Endothelial cell of umbilical vein (primary cell): ENCODE measurements around the gene ANKZF1.

Source experiments
- CTCF ChIP-seq, 2 donors: IDR thresholded peaks; 1 replicate in 1 of 2; 2 replicates in 1 of 2; pipeline ENCODE4 v1.5.1; 2011; ENCODE audit warnings: low read length in 2 of 2, mild to moderate bottlenecking in 2 of 2, moderate library complexity in 2 of 2, control low read depth in 1 of 2, inconsistent platforms in 1 of 2, low read depth in 1 of 2; ENCODE audit not compliant: insufficient read depth in 1 of 2; ENCODE audit errors: extremely low read depth in 1 of 2
- EZH2 ChIP-seq: IDR thresholded peaks from 2 replicates; pipeline ENCODE4 v1.6.1; 2012; ENCODE audit warnings: borderline replicate concordance, low read depth, mild to moderate bottlenecking, moderate library complexity, low read length, inconsistent platforms; ENCODE audit not compliant: severe bottlenecking
- POLR2A ChIP-seq: IDR thresholded peaks from 2 replicates; pipeline ENCODE4 v1.6.1; 2012; ENCODE audit warnings: low read depth, mild to moderate bottlenecking, control low read depth, low read length
- TF ChIP-seq, protein P1 (sequence below): IDR thresholded peaks from 2 replicates; pipeline ENCODE4 v1.6.1; 2011; ENCODE audit not compliant: insufficient read depth, insufficient read length

GRCh38 chr2:219207884-219208740 is 21.5 kb upstream of the ANKZF1 start:
- TF ChIP-seq POLR2A, result no peak
- no peak for TF ChIP-seq CTCF (IDR thresholded peaks at IDR 0.05; ENCODE audit: extremely low read depth in 1 of 2, insufficient read depth in 1 of 2, low read depth in 1 of 2, low read length in 2 of 2)
- TF ChIP-seq, protein P1, sequence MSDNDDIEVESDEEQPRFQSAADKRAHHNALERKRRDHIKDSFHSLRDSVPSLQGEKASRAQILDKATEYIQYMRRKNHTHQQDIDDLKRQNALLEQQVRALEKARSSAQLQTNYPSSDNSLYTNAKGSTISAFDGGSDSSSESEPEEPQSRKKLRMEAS, result no peak
- no peak for TF ChIP-seq EZH2
